ENCODE measurements around the gene SLC29A3. TPM values are rescaled to one million over a fixed set of nuclear protein-coding genes. Genes with fewer than 3 reads are reported as not detected.

SLC29A3 gene
- total RNA-seq, 1 donor from 2014 or later = 6.8 TPM

DNA sequence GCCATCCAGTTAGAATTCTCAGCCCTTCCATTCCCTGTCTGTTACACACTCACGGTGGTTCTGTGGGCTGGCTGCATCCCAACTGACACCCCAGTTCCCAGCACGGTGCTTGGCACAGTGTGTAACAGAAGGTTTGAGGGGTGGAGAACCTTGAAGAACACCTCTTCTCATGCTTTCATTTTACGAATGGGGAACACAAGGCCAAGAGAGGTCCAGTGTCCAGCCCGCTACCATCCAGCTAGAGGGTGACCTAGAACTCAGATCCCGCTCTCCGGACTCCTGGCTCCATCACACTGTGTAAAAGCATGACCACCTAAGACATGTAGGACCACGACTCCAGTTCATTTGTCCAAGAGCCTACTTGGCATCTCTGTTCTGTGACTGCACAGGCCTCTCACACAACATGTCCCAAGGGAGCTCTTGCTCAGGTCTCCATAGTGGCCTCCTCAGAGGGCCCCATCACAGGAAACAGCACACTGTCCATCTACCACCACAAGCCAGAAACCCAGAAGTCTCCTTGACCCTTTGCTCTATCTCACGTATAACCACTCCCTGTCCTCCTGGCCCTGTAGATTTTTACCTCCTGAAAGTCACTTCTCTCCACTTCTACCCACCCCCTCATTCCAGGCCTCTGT is 74.9 kb downstream of the SLC29A3 start:
- H3K27me3 Mint-ChIP-seq (ENCODE audit: insufficient read depth) = peaks cover 54% of the 10 kb centered on the region
- intact Hi-C loops (cut with micrococcal nuclease) = no loop called here

DNA sequence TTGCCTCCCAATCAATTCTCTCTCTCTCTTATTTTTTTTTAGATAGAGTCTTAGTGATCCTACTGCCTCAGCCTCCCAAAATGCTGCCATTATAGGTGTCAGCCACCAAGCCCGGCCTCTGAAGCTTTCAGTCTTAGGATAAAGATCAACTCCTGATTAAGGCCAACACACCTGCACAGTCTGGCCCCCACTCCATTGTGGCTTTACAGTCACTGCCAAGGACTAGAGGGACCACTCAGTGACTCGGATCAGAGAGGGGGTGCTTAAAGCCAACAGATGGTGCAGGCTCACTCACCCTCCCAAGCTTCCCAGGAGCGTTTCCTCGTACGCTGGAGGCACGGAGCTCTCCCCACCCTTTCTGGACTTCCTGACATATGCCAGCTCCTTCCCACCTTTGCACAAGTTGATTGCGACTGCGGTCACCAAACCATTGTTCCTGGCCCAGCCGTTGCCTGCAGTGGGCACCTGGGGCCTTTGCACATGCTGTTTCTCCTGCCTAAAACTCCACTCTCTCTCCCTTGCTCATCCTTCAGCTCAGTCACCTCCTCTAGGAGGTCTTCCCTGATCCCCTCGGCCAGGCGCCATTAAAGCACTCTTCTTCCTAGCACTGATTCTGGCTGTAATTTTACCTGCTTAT is 76.0 kb downstream of the SLC29A3 start:
- no peaks in the 10 kb centered on the region for H3K9me3 Mint-ChIP-seq
- no peaks in the 10 kb centered on the region for H3K36me3 Mint-ChIP-seq (ENCODE audit: low read depth)
- H3K4me3 Mint-ChIP-seq = no peak overlapping the region
- intact Hi-C loops (cut with micrococcal nuclease) = loop anchor here (5.0 kb wide), 1 partner anchor 177 kb away; no protein-coding TSS in a partner anchor
- H3K27ac Mint-ChIP-seq = no peak overlapping the region
- peaks cover 57% of the 10 kb centered on the region for H3K27me3 Mint-ChIP-seq (ENCODE audit: insufficient read depth)
- no peak for DNase-seq (ENCODE audit: low spot score)
- no peaks in the 10 kb centered on the region for H3K4me1 Mint-ChIP-seq (ENCODE audit: low read depth)

More for the DNA sequence above, 74.9 kb downstream of the SLC29A3 start:
- H3K9me3 Mint-ChIP-seq = no peaks in the 10 kb centered on the region
- DNase-seq (ENCODE audit: low spot score) = no peak
- H3K36me3 Mint-ChIP-seq (ENCODE audit: low read depth) = no peaks in the 10 kb centered on the region
- H3K27ac Mint-ChIP-seq = no peak overlapping the region
- H3K4me1 Mint-ChIP-seq (ENCODE audit: low read depth) = no peaks in the 10 kb centered on the region
- H3K4me3 Mint-ChIP-seq = no peak overlapping the region

DNA sequence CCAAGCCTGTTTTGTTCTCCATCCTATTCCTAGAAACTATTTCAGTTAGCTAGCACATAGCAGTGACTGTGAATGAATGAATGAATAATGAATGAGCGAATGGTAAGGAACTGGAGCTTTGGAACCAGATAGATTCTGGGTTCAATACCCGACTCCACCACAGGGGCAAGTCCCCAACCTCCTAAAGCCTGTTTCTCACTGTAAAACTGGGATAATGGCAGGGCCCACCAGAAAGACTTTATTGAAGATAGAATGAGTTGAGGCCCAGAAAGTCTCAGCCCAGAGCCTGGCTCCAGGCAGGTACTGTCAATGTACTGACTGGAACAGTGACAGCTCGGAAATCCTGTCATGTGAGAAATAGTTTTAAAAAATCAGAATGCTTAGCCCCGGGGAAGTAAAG is 76.6 kb downstream of the SLC29A3 start:
- H3K36me3 Mint-ChIP-seq (ENCODE audit: low read depth) = no peaks in the 10 kb centered on the region
- DNase-seq (ENCODE audit: low spot score) = no peak
- no peak overlapping the region for H3K4me3 Mint-ChIP-seq
- H3K4me1 Mint-ChIP-seq (ENCODE audit: low read depth) = no peaks in the 10 kb centered on the region
- H3K9me3 Mint-ChIP-seq = no peaks in the 10 kb centered on the region
- no peak overlapping the region for H3K27ac Mint-ChIP-seq
- peaks cover 56% of the 10 kb centered on the region for H3K27me3 Mint-ChIP-seq (ENCODE audit: insufficient read depth)
- intact Hi-C loops (cut with micrococcal nuclease) = loop anchor here (5.0 kb wide), 1 partner anchor 177 kb away; no protein-coding TSS in a partner anchor

DNA sequence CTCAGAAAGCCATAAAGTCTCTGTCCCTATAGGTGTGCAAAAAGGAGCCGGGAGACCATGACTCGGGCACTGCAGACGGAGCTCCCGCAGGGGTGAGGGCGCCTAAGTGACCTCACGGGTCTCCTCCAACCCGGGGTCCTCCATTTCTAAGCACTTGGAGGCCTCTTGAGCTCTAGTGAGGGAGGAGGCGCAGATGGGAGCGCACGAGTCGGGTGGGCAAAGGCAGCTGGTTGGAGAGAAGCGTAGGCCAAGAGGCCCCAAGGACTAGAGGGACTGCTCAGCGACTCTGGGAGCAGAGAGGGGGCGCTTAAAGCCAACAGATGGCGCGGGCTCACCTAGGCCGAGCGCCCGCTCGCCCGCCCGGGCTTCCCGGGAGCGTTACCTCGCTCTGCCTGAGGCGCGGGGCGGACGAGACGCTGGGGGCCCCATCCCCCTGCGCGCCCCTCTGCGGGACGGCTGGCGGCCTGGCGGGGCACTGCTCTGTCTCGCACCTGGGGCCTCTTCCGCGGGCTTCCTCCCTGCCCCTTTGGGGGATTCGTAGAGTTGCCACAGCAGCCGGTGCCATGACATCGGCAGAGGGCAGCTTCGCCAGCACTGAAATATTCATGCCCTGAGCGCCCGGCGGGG is 77.1 kb downstream of the SLC29A3 start:
- H3K4me1 Mint-ChIP-seq (ENCODE audit: low read depth) = no peaks in the 10 kb centered on the region
- H3K27me3 Mint-ChIP-seq (ENCODE audit: insufficient read depth) = peaks cover 53% of the 10 kb centered on the region
- DNase-seq (ENCODE audit: low spot score) = no peak
- no peak overlapping the region for H3K27ac Mint-ChIP-seq
- no peaks in the 10 kb centered on the region for H3K36me3 Mint-ChIP-seq (ENCODE audit: low read depth)
- H3K9me3 Mint-ChIP-seq = no peaks in the 10 kb centered on the region
- H3K4me3 Mint-ChIP-seq = peak overlapping the region; percentile 62
- intact Hi-C loops (cut with micrococcal nuclease) = loop anchor here (5.0 kb wide), 1 partner anchor 176 kb away; no protein-coding TSS in a partner anchor

DNA sequence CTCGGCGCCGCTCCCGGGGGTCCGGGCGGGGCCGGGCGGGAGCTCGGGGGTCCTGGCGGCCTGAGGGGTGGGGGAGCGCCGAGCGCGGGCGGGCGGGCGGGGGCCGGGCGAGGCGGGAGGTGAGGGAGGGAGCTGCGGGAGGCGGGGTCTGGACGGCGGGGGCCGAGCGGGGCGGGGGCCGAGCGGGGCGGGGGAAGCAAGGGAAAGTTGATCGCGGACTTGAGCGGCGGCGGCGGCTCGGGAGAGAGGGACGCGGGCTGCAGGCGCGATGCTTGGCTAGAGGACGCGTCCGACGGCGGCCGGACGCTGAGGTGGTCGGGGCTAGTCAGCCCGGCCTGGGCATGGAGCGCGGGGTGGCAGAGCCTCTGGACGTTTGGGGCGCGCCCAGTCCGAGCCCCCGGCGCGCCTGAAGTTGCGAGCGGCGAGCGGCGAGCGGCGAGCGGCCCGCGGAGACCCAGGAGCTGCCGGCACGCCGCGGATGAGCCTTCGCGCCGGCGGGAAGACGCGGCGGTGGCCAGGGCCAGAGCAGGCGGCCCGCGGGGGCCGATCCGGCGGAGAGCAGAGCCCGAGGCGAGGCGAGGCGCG is 77.7 kb downstream of the SLC29A3 start, which contains the start of gene CDH23:
Gene CDH23, plus strand, starts transcription at position 210 of the 585 bp plus-strand sequence. CDS start 42,912 bp downstream, outside the sequence.
- Mint-ChIP-seq H3K36me3 (ENCODE audit: low read depth) (no peaks in the 10 kb centered on the region), H3K4me1 (ENCODE audit: low read depth) (no peaks in the 10 kb centered on the region), H3K9me3 (no peaks in the 10 kb centered on the region), H3K27me3 (ENCODE audit: insufficient read depth) (peaks cover 47% of the 10 kb centered on the region), H3K27ac (no peak within 1 kb of the TSS), H3K4me3 (peak within 1 kb of the TSS; percentile 62)
- no peak for DNase-seq (ENCODE audit: low spot score)
- intact Hi-C loops (cut with micrococcal nuclease) = loop anchor here (5.0 kb wide), 1 partner anchor 175 kb away; no protein-coding TSS in a partner anchor

DNA sequence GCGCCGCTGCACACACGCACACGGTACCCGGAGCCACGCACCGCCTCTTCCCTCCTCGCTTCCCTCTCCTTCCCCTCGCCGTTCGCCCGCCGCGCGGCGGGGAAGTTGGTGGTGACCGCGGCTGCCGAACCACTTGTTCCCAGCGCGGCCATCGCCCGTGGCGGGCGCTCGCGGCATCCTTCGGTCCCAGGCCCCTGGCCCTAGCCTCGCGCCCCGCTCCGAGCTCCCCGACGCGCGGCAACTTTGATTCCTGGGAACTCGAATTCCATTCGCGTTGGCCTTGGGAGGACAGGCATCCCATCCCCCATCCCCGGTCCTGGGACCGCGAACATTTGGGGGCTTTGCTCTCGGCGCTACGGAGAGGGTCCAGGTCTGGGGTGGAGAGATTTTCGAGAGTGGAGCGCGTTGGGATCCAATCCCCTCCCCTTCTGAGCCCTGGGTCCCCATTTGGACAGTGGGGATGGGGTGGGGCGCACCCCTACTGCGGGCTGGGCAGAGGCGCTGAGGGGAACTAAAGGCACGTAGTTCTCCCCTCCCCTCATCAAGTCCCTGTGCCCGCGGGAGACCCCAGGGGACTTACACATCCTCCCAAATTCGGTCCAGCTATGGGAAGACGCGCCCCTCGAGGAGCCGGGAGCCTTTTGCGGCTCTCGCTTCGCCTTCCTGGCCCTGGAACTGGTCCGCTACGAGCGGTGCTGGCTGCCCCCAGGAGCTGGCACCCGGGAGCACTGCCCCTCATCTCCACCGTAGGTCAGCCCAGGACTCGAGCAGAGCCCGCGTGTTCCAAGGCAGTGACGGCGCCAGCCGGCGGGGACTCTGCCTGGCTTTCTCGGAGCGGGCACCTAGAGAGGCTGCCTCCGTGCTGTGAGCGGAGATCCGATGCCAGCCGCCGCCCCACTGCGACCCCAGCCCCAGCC is 78.5 kb downstream of the SLC29A3 start:
- Mint-ChIP-seq H3K4me3 (no peak overlapping the region), H3K27ac (no peak overlapping the region), H3K27me3 (ENCODE audit: insufficient read depth) (peaks cover 44% of the 10 kb centered on the region), H3K4me1 (ENCODE audit: low read depth) (no peaks in the 10 kb centered on the region), H3K9me3 (no peaks in the 10 kb centered on the region), H3K36me3 (ENCODE audit: low read depth) (no peaks in the 10 kb centered on the region)
- DNase-seq (ENCODE audit: low spot score) = no peak
- intact Hi-C loops (cut with micrococcal nuclease) = loop anchor here (5.0 kb wide), 1 partner anchor 175 kb away; no protein-coding TSS in a partner anchor

DNA sequence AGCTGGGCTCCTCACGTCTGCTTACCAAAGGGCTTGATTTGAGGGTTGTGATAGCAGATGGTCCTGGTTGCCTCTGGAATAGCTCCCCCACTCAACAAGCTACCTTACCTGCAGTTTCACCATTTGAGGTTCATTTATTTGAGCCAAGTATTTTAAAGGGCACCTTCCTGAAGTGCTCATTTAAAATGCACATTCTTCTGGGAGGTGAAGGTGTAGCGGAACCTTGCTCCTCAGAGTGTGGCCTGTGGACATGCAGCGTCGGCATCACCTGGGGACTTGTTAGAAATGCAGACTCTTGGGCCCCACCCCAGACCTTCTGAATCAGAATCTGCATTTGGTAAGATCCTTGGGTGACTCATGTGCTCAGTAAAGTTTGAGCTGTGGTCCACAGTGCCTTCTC is 79.9 kb downstream of the SLC29A3 start:
- intact Hi-C loops (cut with micrococcal nuclease) = loop anchor here (5.0 kb wide), 1 partner anchor 173 kb away; no protein-coding TSS in a partner anchor
- Mint-ChIP-seq H3K27ac (no peak overlapping the region), H3K4me1 (ENCODE audit: low read depth) (no peaks in the 10 kb centered on the region), H3K9me3 (no peaks in the 10 kb centered on the region), H3K27me3 (ENCODE audit: insufficient read depth) (peaks cover 38% of the 10 kb centered on the region), H3K36me3 (ENCODE audit: low read depth) (no peaks in the 10 kb centered on the region), H3K4me3 (no peak overlapping the region)
- no peak for DNase-seq (ENCODE audit: low spot score)

DNA sequence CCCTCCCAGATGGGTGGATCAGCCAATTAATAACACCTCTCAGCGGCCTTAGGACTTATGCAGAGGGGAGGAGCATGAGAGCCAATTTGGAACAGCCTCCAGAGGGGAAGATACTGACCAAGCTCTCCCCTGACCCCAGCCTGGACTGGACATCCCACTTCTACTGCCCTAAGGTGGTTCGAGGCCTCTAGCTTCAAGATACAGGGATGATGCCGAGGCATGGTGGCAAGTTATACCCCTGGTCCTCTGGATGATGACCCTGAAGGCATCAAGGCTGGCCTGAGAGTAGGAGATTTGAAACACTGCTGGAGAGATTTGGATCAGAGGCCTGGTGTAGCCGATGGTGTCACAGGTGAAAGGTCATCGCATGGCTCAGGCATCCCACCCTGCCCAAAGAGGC is 80.9 kb downstream of the SLC29A3 start:
- H3K27ac Mint-ChIP-seq = no peak overlapping the region
- peaks cover 32% of the 10 kb centered on the region for H3K27me3 Mint-ChIP-seq (ENCODE audit: insufficient read depth)
- no peaks in the 10 kb centered on the region for H3K4me1 Mint-ChIP-seq (ENCODE audit: low read depth)

DNA sequence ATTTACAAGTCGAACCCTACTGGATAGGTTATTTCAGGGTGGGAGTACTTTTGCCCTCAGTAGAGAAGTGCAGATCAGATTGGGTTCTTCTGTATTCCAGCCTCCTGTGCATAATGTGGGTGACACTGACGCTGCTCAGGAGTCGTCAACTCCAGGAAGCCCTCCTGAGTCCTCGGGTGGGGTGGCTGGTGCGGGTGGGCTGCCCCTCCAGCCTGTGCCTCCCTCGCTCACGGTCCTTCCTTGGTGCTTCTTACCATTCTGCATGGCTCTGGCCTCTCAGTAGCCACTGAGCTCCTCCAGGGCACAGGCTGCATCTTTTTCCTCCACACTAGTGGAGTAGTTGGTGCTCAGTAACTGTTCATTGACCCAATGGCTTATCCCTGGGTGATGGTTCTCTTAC is 82.0 kb downstream of the SLC29A3 start:
- no peaks in the 10 kb centered on the region for H3K36me3 Mint-ChIP-seq (ENCODE audit: low read depth)
- H3K4me1 Mint-ChIP-seq (ENCODE audit: low read depth) = no peaks in the 10 kb centered on the region
- intact Hi-C loops (cut with micrococcal nuclease) = no loop called here
- peaks cover 25% of the 10 kb centered on the region for H3K27me3 Mint-ChIP-seq (ENCODE audit: insufficient read depth)
- no peak overlapping the region for H3K27ac Mint-ChIP-seq
- no peaks in the 10 kb centered on the region for H3K9me3 Mint-ChIP-seq
- DNase-seq (ENCODE audit: low spot score) = no peak
- H3K4me3 Mint-ChIP-seq = no peak overlapping the region

More for the DNA sequence above, 80.9 kb downstream of the SLC29A3 start:
- Mint-ChIP-seq H3K4me3 (no peak overlapping the region), H3K9me3 (no peaks in the 10 kb centered on the region), H3K36me3 (ENCODE audit: low read depth) (no peaks in the 10 kb centered on the region)
- intact Hi-C loops (cut with micrococcal nuclease) = loop anchor here (5.0 kb wide), 1 partner anchor 172 kb away; no protein-coding TSS in a partner anchor
- no peak for DNase-seq (ENCODE audit: low spot score)

DNA sequence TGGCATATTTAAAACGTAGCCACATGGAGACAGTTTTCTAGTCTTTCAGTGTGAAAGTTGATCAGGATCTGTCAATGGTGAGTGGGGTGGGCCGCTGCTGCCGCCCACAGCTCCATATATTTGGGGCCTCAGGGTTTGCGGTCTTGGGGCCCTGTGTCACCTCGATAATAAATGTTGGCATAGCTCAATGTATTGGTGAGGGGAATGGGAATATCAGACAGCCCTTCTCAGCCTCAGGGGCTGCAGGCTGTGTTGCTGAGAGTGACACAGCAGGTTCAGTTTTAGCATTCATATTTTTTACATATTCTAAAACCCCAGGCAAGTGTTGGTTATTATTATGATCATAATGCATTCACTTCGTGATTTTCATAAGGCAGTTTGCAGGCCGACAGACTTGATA is 82.9 kb downstream of the SLC29A3 start:
- Mint-ChIP-seq H3K9me3 (no peaks in the 10 kb centered on the region), H3K27me3 (ENCODE audit: insufficient read depth) (peaks cover 25% of the 10 kb centered on the region), H3K36me3 (ENCODE audit: low read depth) (no peaks in the 10 kb centered on the region), H3K27ac (no peak overlapping the region), H3K4me3 (no peak overlapping the region), H3K4me1 (ENCODE audit: low read depth) (no peaks in the 10 kb centered on the region)
- no peak for DNase-seq (ENCODE audit: low spot score)
- intact Hi-C loops (cut with micrococcal nuclease) = no loop called here

DNA sequence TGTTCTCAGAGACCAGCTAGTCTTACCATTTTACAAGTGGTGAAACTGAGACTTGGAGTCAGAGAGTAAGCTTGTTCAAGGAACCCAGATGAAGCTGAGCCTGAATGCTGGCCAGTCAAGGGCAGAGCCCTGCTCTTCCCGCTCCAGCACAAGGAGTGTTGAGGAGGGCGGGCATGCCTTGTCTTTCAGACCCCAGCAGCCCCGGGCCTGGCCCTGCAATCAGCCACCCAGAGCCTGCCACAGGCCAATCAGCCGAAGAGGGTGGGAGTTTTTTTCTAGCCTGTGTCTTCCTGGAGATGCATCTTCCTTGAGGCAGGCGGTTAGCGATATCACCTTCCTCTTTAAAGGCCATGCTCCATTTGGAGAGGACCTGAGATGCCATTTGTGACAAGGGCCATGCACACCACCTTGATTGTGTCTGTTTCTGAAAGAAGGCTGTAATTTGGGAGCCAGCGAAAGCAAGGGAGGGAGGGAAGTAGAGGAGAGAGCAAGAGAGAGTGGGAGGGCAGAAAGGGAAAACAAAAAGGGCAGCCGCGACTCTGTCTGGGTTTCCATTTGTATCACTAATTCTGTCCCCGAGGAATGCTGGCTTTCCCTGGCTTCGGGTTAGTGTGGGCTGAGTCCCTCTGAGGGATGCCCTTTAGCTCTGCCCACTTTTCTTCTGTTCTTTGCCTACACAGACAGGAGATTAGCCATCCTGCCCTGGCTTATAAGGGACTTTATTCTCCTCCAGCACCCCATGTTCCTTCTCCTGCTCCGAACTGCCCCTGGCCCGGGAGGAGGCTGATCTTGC is 85.6 kb downstream of the SLC29A3 start:
- H3K36me3 Mint-ChIP-seq (ENCODE audit: low read depth) = no peaks in the 10 kb centered on the region
- no peaks in the 10 kb centered on the region for H3K4me1 Mint-ChIP-seq (ENCODE audit: low read depth)
- no peak overlapping the region for H3K27ac Mint-ChIP-seq
- peaks cover 3% of the 10 kb centered on the region for H3K27me3 Mint-ChIP-seq (ENCODE audit: insufficient read depth)
- no peaks in the 10 kb centered on the region for H3K9me3 Mint-ChIP-seq
- no peak overlapping the region for H3K4me3 Mint-ChIP-seq
- no peak for DNase-seq (ENCODE audit: low spot score)
- intact Hi-C loops (cut with micrococcal nuclease) = no loop called here

All from activated T-helper 1 cell treated with anti-CD3 and anti-CD28 coated beads, Interleukin-12 subunit alpha, Interleukin-12 subunit beta, Interleukin-2, Interleukin-4 antibody, amounts not matched to agents 30 ng/mL and 10 ng/mL and 1 ng/mL, durations not matched to agents 14 hours and 24 hours and 36 hours (primary cell).